22Rv1 (cell line): ENCODE measurements around the gene PROKR2.

ENCODE experiments used
- CTCF ChIP-seq: fragments of 450-650 bp; IDR thresholded peaks from 2 replicates; pipeline ENCODE4 v1.5.1; 2017; ENCODE audit warnings: mild to moderate bottlenecking
- ZFX ChIP-seq: fragments of 450-650 bp; IDR thresholded peaks from 2 replicates; pipeline ENCODE4 v1.6.1; 2017; ENCODE audit warnings: antibody characterized with exemption, borderline replicate concordance

GRCh38 chr20:5267092-5267491 lies 49.7 kb downstream of the PROKR2 start:
- TF ChIP-seq CTCF, result no peak
- TF ChIP-seq ZFX, result no peak
